K562 (cell line): ENCODE results near the gene PPIL1. TPM values are rescaled to one million over a fixed set of nuclear protein-coding genes. Genes with fewer than 3 reads are reported as not detected.

Experiments used
- BRD9 ChIP-seq: fragments of 450-650 bp; IDR thresholded peaks from 2 replicates; pipeline ENCODE4 v1.6.1; 2018; ENCODE audit warnings: low read depth; ENCODE audit not compliant: partially characterized antibody
- GATA2 ChIP-seq: sonication (generic); formaldehyde crosslinking; IDR thresholded peaks from 2 replicates; pipeline ENCODE4 v1.4.0; 2020; ENCODE audit warnings: mild to moderate bottlenecking, missing genetic modification reagents
- GATAD2B ChIP-seq: fragments of 450-650 bp; IDR thresholded peaks from 2 replicates; pipeline ENCODE4 v1.6.1; 2017; ENCODE audit warnings: mild to moderate bottlenecking, borderline replicate concordance
- MTA1 ChIP-seq: fragments of 450-650 bp; IDR thresholded peaks from 2 replicates; pipeline ENCODE4 v1.6.1; 2017; ENCODE audit warnings: borderline replicate concordance
- NR2C1 ChIP-seq, 2 experiments: fragments of 450-650 bp; IDR thresholded peaks; 2 replicates each; pipeline ENCODE4 v1.6.1; 2017; ENCODE audit warnings: mild to moderate bottlenecking in 2 of 2, antibody characterized with exemption in 1 of 2, inconsistent platforms in 1 of 2, missing compliant biosample characterization in 1 of 2, missing genetic modification characterization in 1 of 2
- NR4A1 ChIP-seq, 2 experiments: fragments of 250-450 bp in 1 of 2; fragments of 450-650 bp in 1 of 2; sonication (Bioruptor Pico) in 1 of 2; IDR thresholded peaks; 2 replicates each; pipeline versions ENCODE4 v1.4.0 to v1.6.1; 2016 to 2020; ENCODE audit warnings: mild to moderate bottlenecking in 2 of 2, missing compliant biosample characterization in 1 of 2, missing genetic modification characterization in 1 of 2, moderate library complexity in 1 of 2
- RBBP5 ChIP-seq: fragments of 200-600 bp; sonication (generic); IDR thresholded peaks from 2 replicates; pipeline ENCODE4 v1.6.1; 2012; ENCODE audit warnings: borderline replicate concordance, mild to moderate bottlenecking, low read length, control low read depth, inconsistent platforms; ENCODE audit not compliant: insufficient read depth, poor library complexity, severe bottlenecking
- RBFOX2 ChIP-seq: fragments of 200-400 bp; formaldehyde crosslinking; IDR thresholded peaks from 2 replicates; pipeline ENCODE4 v1.6.1; 2017; ENCODE audit warnings: low read depth, mild to moderate bottlenecking, low read length, moderate library complexity
- SMARCA4 ChIP-seq: fragments of 450-650 bp; IDR thresholded peaks from 2 replicates; pipeline ENCODE4 v1.6.1; 2016
- TBP ChIP-seq: optimal IDR thresholded peaks from 2 replicates; pipeline ENCODE3; 2011; ENCODE audit warnings: low read depth, low read length, improper control_type of control experiment
- UBTF ChIP-seq, 2 experiments: IDR thresholded peaks; 2 replicates each; pipeline ENCODE4 v1.6.1; 2012; ENCODE audit warnings: improper control_type of control experiment in 2 of 2, low read depth in 2 of 2, low read length in 2 of 2, borderline replicate concordance in 1 of 2
- YY1 ChIP-seq, 3 experiments: IDR thresholded peaks; 2 replicates each; pipeline ENCODE4 v1.6.1; 2011; ENCODE audit warnings: low read length in 2 of 3, mild to moderate bottlenecking in 2 of 3, moderate library complexity in 2 of 3, borderline replicate concordance in 1 of 3, control low read depth in 1 of 3, low read depth in 1 of 3; ENCODE audit not compliant: insufficient read depth in 3 of 3, insufficient replicate concordance in 2 of 3, control insufficient read depth in 1 of 3, insufficient read length in 1 of 3; ENCODE audit errors: extremely low read depth in 1 of 3
- ZBTB7A ChIP-seq: IDR thresholded peaks from 2 replicates; pipeline ENCODE4 v1.6.1; 2011; ENCODE audit warnings: low read depth, mild to moderate bottlenecking, low read length, moderate library complexity, borderline replicate concordance; ENCODE audit not compliant: control insufficient read depth
- polyA plus RNA-seq, 8 experiments: library from polyadenylated mRNA; depleted of rRNA in 4 of 8; stranded (reverse) in 5 of 8; unstranded in 3 of 8; fragments of >200 nt; fragmentation: Nextera tagmentation in 2 of 8; fragmentation: Illumina TruSeq in 1 of 8; extraction: Ambion mirVana in 2 of 8; extraction: Trizol in 1 of 8; gene quantifications; 2 replicates each; pipeline versions ENCODE4 v1.2.1 to v1.2.3, GENCODE V29; 2011 to 2014; ENCODE audit warnings: inconsistent platforms in 1 of 8, missing spikeins in 1 of 8
- total RNA-seq, 7 experiments: library from RNA; depleted of rRNA in 6 of 7; stranded (reverse); fragments of >200 nt in 6 of 7; fragmentation: Illumina TruSeq in 2 of 7; extraction: Trizol in 2 of 7; gene quantifications; 2 replicates each; pipeline versions ENCODE4 v1.2.1 to v1.2.3, GENCODE V29; 2011 to 2021; ENCODE audit warnings: low replicate concordance in 1 of 7
- TF ChIP-seq, protein P1 (sequence below): fragments of 150-350 bp; IDR thresholded peaks from 2 replicates; pipeline ENCODE4 v1.6.1; 2014; ENCODE audit warnings: low read depth, mild to moderate bottlenecking, low read length, borderline replicate concordance
- TF ChIP-seq, protein P2 (sequence below), 2 experiments: fragments of 250-450 bp in 1 of 2; fragments of 450-650 bp in 1 of 2; sonication (Bioruptor Pico) in 1 of 2; IDR thresholded peaks; 2 replicates each; pipeline versions ENCODE4 v1.6.1 to v1.8.0; 2016 to 2021; ENCODE audit warnings: mild to moderate bottlenecking in 2 of 2, moderate library complexity in 2 of 2, missing compliant biosample characterization in 1 of 2, missing genetic modification characterization in 1 of 2

The PPIL1 gene
- total and polyA plus RNA-seq, 9 of the 15 experiments (the other 6 are each of a cell fraction or from before 2014, with no cell fraction given), result 65.8 to 205 (median 130) TPM

GRCh38 chr6:36888654-36889481 lies 14.3 kb upstream of the PPIL1 start (continued):
- TF ChIP-seq TBP (peak; percentile 73), SMARCA4 (peak; percentile 94), ZBTB7A (no peak), GATAD2B (peak; percentile 71; the same call in 1 of the 2 replicates), RBFOX2 (0 out of 2 replicates have a peak, but pooled peaks have one; percentile 22), NR2C1 (IDR thresholded peaks at IDR 0.05) (peak; percentile 79), NR2C1 (tag; IDR thresholded peaks at IDR 0.05) (peak; percentile 76), MTA1 (peak; percentile 24; the same call in 1 of the 2 replicates), BRD9 (peak; percentile 75), NR4A1 (CRISPR knock-in tag; IDR thresholded peaks at IDR 0.05) (no peak), NR4A1 (tag; IDR thresholded peaks at IDR 0.05) (0 out of 2 replicates have a peak, but pooled peaks have one; percentile 59), UBTF (IDR thresholded peaks at IDR 0.05; ENCODE audit: borderline replicate concordance in 1 of 2, low read depth in 2 of 2, low read length in 2 of 2) (0 out of 4 replicates have a peak, but pooled peaks of 1 of the 2 experiments have one; percentile 33), RBBP5 (peak; percentile 70), GATA2 (peak; percentile 81), YY1 (IDR thresholded peaks at IDR 0.05; ENCODE audit: borderline replicate concordance in 1 of 3, control insufficient read depth in 1 of 3, extremely low read depth in 1 of 3, insufficient read depth in 3 of 3, insufficient read length in 1 of 3, insufficient replicate concordance in 2 of 3, low read depth in 1 of 3, low read length in 2 of 3) (peak in 1 of 3 experiments; percentile 71)
- TF ChIP-seq, protein P1, sequence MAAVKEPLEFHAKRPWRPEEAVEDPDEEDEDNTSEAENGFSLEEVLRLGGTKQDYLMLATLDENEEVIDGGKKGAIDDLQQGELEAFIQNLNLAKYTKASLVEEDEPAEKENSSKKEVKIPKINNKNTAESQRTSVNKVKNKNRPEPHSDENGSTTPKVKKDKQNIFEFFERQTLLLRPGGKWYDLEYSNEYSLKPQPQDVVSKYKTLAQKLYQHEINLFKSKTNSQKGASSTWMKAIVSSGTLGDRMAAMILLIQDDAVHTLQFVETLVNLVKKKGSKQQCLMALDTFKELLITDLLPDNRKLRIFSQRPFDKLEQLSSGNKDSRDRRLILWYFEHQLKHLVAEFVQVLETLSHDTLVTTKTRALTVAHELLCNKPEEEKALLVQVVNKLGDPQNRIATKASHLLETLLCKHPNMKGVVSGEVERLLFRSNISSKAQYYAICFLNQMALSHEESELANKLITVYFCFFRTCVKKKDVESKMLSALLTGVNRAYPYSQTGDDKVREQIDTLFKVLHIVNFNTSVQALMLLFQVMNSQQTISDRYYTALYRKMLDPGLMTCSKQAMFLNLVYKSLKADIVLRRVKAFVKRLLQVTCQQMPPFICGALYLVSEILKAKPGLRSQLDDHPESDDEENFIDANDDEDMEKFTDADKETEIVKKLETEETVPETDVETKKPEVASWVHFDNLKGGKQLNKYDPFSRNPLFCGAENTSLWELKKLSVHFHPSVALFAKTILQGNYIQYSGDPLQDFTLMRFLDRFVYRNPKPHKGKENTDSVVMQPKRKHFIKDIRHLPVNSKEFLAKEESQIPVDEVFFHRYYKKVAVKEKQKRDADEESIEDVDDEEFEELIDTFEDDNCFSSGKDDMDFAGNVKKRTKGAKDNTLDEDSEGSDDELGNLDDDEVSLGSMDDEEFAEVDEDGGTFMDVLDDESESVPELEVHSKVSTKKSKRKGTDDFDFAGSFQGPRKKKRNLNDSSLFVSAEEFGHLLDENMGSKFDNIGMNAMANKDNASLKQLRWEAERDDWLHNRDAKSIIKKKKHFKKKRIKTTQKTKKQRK, result no peak
- TF ChIP-seq, protein P2, sequence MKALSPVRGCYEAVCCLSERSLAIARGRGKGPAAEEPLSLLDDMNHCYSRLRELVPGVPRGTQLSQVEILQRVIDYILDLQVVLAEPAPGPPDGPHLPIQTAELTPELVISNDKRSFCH (CRISPR knock-in tag; IDR thresholded peaks at IDR 0.05), result peak; percentile 56; the same call in 1 of the 2 replicates
- TF ChIP-seq, protein P2 (tag; IDR thresholded peaks at IDR 0.05), result peak; percentile 49; the same call in 1 of the 2 replicates
